Activated CD4-positive, alpha-beta memory T cell treated with anti-CD3 and anti-CD28 coated beads, Interleukin-2, amount 10 ng/mL, durations not matched to agents 7 days and 5 days (primary cell): ENCODE results near the gene IRS1. TPM values are rescaled to one million over a fixed set of nuclear protein-coding genes. Genes with fewer than 3 reads are reported as not detected.

Source experiments
- CTCF ChIA-PET: fragments of 350-600 bp; sonication (Branson Sonifier 250); formaldehyde crosslinking; loops from one replicate; lab custom pipeline; 2021; ENCODE audit warnings: antibody characterized with exemption, inconsistent platforms; lab: Charles Lee
- POLR2A ChIA-PET: fragments of 350-600 bp; sonication (Branson Sonifier 250); formaldehyde crosslinking; loops from one replicate; lab custom pipeline; 2021; ENCODE audit warnings: antibody characterized with exemption; lab: Charles Lee
- DNase-seq: peaks from one replicate; pipeline ENCODE4 v3.0.0-alpha.2; 2020
- H3K27ac Mint-ChIP-seq: one replicate; pipeline ENCODE4 v1.8.0; 2021; ENCODE audit warnings: mild to moderate bottlenecking, mixed read lengths
- H3K27me3 Mint-ChIP-seq: one replicate; pipeline ENCODE4 v1.8.0; 2021; ENCODE audit warnings: mixed read lengths
- H3K36me3 Mint-ChIP-seq: one replicate; pipeline ENCODE4 v1.8.0; 2021; ENCODE audit warnings: low read depth, mixed read lengths
- H3K4me1 Mint-ChIP-seq: one replicate; pipeline ENCODE4 v1.8.0; 2021; ENCODE audit warnings: mixed read lengths
- H3K4me3 Mint-ChIP-seq: one replicate; pipeline ENCODE4 v1.8.0; 2021; ENCODE audit warnings: mild to moderate bottlenecking, mixed read lengths
- H3K9me3 Mint-ChIP-seq: one replicate; pipeline ENCODE4 v1.8.0; 2021; ENCODE audit warnings: mixed read lengths
- total RNA-seq, 2 experiments: library from RNA; stranded (reverse); gene quantifications; one replicate each; pipeline ENCODE4 v1.2.3, GENCODE V29; 2021

Gene IRS1
- total RNA-seq, 2 experiments from 2014 or later, result 7.2 to 7.4 TPM

DNA sequence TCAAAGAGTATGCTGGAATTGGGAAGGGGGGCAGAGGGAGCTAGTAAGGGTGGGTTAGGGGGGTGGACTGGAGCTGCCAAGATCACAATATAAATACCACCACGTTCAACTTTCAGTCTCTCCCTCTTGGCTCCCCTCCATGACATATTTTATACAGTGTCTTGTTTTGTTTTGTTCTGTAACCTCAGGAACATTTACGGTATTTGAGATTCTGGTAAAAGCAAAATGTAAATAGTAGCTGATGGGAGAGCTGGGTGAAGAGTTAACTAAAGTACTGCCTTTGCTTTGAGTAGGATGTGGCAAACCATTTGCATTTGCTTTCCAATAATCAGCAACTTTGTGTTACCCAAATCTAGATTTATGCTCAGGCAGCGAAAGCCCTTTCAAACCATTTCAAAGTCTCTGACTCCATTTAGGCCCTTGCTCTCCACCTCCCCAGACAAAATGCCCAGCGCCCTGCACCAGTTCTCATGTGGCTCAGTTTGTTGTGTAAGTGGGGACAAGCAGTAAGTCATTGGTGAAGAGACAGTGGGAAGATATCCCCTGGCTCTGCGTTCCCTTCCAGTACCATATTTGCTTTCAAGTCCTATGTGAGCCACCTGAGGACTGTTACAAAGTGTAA is 17.4 kb downstream of the IRS1 start:
- no peak overlapping the region for H3K27ac Mint-ChIP-seq
- POLR2A ChIA-PET, result interaction anchor here (1.0 kb wide), 1 partner anchor 9 kb away, joined by 3 read pairs; no protein-coding TSS in a partner anchor
- H3K9me3 Mint-ChIP-seq, result peaks cover 8% of the 10 kb centered on the region
- DNase-seq, result no peak
- no peak overlapping the region for H3K4me3 Mint-ChIP-seq
- H3K27me3 Mint-ChIP-seq, result peaks cover 5% of the 10 kb centered on the region
- peaks cover 25% of the 10 kb centered on the region for H3K36me3 Mint-ChIP-seq
- H3K4me1 Mint-ChIP-seq, result peaks cover 8% of the 10 kb centered on the region
- CTCF ChIA-PET, result interaction anchor here (3.0 kb wide), 1 partner anchor 10 kb away, joined by 10 read pairs; no protein-coding TSS in a partner anchor

DNA sequence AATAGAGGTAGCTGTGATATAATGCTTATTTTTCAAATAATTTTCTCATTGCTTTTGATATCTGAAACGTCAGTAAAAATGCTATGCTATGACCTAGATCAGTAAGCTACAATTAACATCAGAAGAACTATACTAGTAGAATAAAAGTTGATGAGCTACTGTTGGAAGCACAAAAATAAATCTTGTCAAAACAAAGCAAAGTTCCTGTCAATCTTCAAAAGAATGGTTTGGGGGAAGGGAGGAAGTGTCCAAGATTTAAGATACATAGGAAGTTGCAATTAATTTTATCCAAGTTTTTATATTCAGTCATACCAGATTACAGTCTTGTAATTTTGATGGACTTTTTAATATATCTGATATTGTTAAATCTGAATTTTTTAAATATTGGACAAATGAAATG is 19.2 kb downstream of the IRS1 start:
- Mint-ChIP-seq H3K36me3 (peaks cover 23% of the 10 kb centered on the region), H3K27ac (no peak overlapping the region), H3K9me3 (peaks cover 12% of the 10 kb centered on the region), H3K4me3 (no peak overlapping the region), H3K27me3 (peaks cover 5% of the 10 kb centered on the region), H3K4me1 (peaks cover 8% of the 10 kb centered on the region)
- ChIA-PET CTCF (interaction anchor here (3.0 kb wide), 1 partner anchor 8 kb away, joined by 10 read pairs; no protein-coding TSS in a partner anchor), POLR2A (interaction anchor here (1.5 kb wide), 1 partner anchor 11 kb away, joined by 4 read pairs; no protein-coding TSS in a partner anchor)
- no peak for DNase-seq

DNA sequence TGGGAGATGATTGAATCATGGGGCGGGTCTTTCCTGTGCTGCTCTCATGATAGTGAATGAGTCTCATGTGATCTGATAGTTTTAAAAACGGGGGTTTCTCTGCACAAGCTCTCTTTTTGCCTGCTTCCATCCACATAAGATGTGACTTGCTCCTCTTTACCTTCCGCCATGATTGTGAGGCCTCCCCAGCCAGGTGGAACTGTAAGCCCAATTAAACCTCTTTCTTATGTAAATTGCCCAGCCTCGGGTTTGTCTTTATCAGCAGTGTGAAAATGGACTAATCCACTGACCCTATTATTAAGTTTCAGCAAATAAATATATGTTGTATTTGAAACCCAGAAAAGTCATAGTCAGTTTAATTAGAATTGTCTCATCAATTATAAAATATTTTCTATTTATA is 22.0 kb downstream of the IRS1 start:
- no peak overlapping the region for H3K4me3 Mint-ChIP-seq
- H3K9me3 Mint-ChIP-seq, result peaks cover 15% of the 10 kb centered on the region
- peaks cover 24% of the 10 kb centered on the region for H3K4me1 Mint-ChIP-seq
- peaks cover 31% of the 10 kb centered on the region for H3K36me3 Mint-ChIP-seq
- no peak for DNase-seq
- ChIA-PET CTCF (no interaction called here), POLR2A (no interaction called here)
- no peak overlapping the region for H3K27ac Mint-ChIP-seq
- peaks cover 5% of the 10 kb centered on the region for H3K27me3 Mint-ChIP-seq

- POLR2A ChIA-PET, result interaction anchor here (1.2 kb wide), 1 partner anchor 15 kb away, joined by 4 read pairs; no protein-coding TSS in a partner anchor
- CTCF ChIA-PET, result interaction anchor here (0.7 kb wide), 1 partner anchor 1944 kb away, joined by 3 read pairs; no protein-coding TSS in a partner anchor
- Mint-ChIP-seq H3K36me3 (peaks cover 33% of the 10 kb centered on the region), H3K4me3 (no peak overlapping the region), H3K9me3 (peaks cover 15% of the 10 kb centered on the region), H3K27ac (no peak overlapping the region), H3K4me1 (peaks cover 30% of the 10 kb centered on the region), H3K27me3 (peaks cover 5% of the 10 kb centered on the region)
- DNase-seq, result no peak
These were observed 23.5 kb downstream of the IRS1 start for GRCh38 chr2:226776104-226776503.

- no peak overlapping the region for H3K27ac Mint-ChIP-seq
- H3K27me3 Mint-ChIP-seq, result peaks cover 4% of the 10 kb centered on the region
- H3K36me3 Mint-ChIP-seq, result peaks cover 37% of the 10 kb centered on the region
- peaks cover 15% of the 10 kb centered on the region for H3K9me3 Mint-ChIP-seq
- H3K4me1 Mint-ChIP-seq, result peaks cover 33% of the 10 kb centered on the region
- H3K4me3 Mint-ChIP-seq, result no peak overlapping the region
- ChIA-PET POLR2A (no interaction called here), CTCF (no interaction called here)
- DNase-seq, result no peak
These were observed 24.5 kb downstream of the IRS1 start for GRCh38 chr2:226775032-226775509.

GRCh38 chr2:226773291-226773690 is 26.3 kb downstream of the IRS1 start:
- ChIA-PET POLR2A (interaction anchor here (0.9 to 2.7 kb wide), 8 partner anchors 9 to 120 kb away, joined by 3 to 16 read pairs (median 4); partner anchors contain the start of genes IRS1 and RHBDD1), CTCF (interaction anchor here (0.8 to 2.6 kb wide), 7 partner anchors 9 to 558 kb away, joined by 3 to 14 read pairs (median 7); partner anchors contain the start of gene IRS1)
- H3K4me3 Mint-ChIP-seq, result no peak overlapping the region
- no peak for DNase-seq
- H3K27ac Mint-ChIP-seq, result peak overlapping the region; percentile 69
- peaks cover 30% of the 10 kb centered on the region for H3K36me3 Mint-ChIP-seq
- H3K4me1 Mint-ChIP-seq, result peaks cover 30% of the 10 kb centered on the region
- H3K9me3 Mint-ChIP-seq, result peaks cover 15% of the 10 kb centered on the region
- no peaks in the 10 kb centered on the region for H3K27me3 Mint-ChIP-seq

GRCh38 chr2:226772389-226773179 is 27.0 kb downstream of the IRS1 start:
- CTCF ChIA-PET, result interaction anchor here (0.7 to 2.6 kb wide), 10 partner anchors 9 to 557 kb away, joined by 3 to 14 read pairs (median 5); partner anchors contain the start of gene IRS1
- Mint-ChIP-seq H3K9me3 (peaks cover 14% of the 10 kb centered on the region), H3K4me3 (peak overlapping the region; percentile 45), H3K4me1 (peaks cover 30% of the 10 kb centered on the region), H3K27ac (peak overlapping the region; percentile 69), H3K36me3 (peaks cover 29% of the 10 kb centered on the region), H3K27me3 (no peaks in the 10 kb centered on the region)
- no peak for DNase-seq
- POLR2A ChIA-PET, result interaction anchor here (0.8 to 2.7 kb wide), 11 partner anchors 9 to 122 kb away, joined by 3 to 16 read pairs (median 4); partner anchors contain the start of genes IRS1 and RHBDD1

GRCh38 chr2:226771067-226771466 is 28.6 kb downstream of the IRS1 start:
- POLR2A ChIA-PET, result interaction anchor here (1.0 to 1.5 kb wide), 2 partner anchors 28 to 64 kb away, joined by 3 to 4 read pairs; partner anchors contain the start of gene IRS1
- H3K27me3 Mint-ChIP-seq, result no peaks in the 10 kb centered on the region
- peaks cover 11% of the 10 kb centered on the region for H3K9me3 Mint-ChIP-seq
- no peak overlapping the region for H3K27ac Mint-ChIP-seq
- CTCF ChIA-PET, result interaction anchor here (0.8 to 1.5 kb wide), 5 partner anchors 9 to 119 kb away, joined by 3 to 4 read pairs (median 3); partner anchors contain the start of gene IRS1
- no peak overlapping the region for H3K4me3 Mint-ChIP-seq
- peaks cover 30% of the 10 kb centered on the region for H3K4me1 Mint-ChIP-seq
- no peak for DNase-seq
- peaks cover 24% of the 10 kb centered on the region for H3K36me3 Mint-ChIP-seq

DNA sequence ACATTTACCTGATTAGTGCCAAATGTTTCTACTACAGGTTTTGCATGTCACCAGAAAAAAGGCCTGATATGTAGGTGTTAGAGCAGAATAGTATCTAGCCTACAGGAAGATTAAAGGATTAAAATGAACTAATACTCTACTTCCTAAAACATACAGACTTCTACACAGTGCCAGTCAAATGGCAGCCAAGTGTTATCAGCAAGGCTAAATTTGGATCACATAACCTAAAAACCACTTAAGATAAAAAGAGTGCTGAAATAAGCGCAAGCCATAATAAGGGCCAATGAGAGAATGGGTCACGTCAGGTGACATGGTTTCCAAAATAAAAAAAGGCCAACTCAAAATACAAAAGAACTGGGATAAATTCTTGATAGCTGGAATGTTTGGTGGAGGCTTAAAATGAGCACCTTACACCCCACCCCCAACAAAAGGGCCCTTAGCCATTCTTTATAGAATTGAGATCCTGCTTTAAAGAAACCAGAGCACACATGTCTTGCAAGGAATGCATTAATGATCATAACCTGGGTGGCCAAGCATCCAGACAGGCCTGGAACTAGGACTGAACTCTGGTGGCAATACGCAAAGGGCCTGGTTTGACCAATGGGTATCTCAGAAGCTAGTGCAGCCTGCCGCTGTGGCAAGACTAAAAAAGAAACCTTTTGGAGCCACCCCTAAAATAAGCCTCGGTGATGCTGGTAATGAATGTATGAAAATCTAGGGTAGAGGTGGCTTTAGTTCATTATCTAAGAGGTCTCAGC is 32.4 kb downstream of the IRS1 start:
- DNase-seq, result no peak
- Mint-ChIP-seq H3K9me3 (peaks cover 9% of the 10 kb centered on the region), H3K4me3 (no peak overlapping the region), H3K27ac (no peak overlapping the region), H3K27me3 (no peaks in the 10 kb centered on the region), H3K36me3 (peaks cover 14% of the 10 kb centered on the region), H3K4me1 (peaks cover 10% of the 10 kb centered on the region)
- ChIA-PET POLR2A (no interaction called here), CTCF (no interaction called here)

DNA sequence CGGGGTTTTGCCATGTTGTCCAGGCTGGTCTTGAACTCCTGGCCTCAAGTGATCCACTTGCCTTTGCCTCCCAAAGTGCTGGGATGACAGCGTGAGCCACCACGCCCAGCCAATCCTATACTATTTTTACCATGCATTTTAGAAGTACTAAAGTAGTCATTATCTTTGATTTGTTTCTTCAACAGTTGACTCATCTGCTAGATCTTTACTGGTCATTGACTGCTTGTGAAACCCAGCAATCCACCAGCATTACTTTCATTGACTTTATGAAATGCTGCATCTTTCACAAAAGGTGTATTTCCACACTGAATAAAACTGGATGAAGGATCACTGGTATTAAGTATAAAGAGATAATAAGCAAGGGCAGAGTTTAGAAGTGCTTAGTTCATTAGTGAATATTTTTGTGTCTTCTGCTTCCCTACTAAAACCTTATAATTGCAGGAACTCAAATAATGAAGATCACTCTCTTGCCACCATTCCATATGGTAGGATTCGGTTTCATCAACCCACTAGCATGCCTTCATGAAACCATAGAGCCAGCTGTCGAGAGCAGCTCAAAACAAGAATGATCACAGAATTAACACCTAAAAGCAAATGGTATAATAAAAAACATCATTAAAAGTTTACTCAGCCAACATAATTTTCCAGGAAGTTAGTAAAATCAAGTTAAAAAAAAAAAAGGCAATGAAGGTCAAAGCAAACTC is 33.1 kb downstream of the IRS1 start:
- peaks cover 1% of the 10 kb centered on the region for H3K27me3 Mint-ChIP-seq
- peaks cover 9% of the 10 kb centered on the region for H3K9me3 Mint-ChIP-seq
- POLR2A ChIA-PET, result no interaction called here
- H3K27ac Mint-ChIP-seq, result no peak overlapping the region
- CTCF ChIA-PET, result interaction anchor here (1.9 kb wide), 1 partner anchor 36 kb away, joined by 7 read pairs; no protein-coding TSS in a partner anchor
- DNase-seq, result no peak
- H3K4me1 Mint-ChIP-seq, result peaks cover 5% of the 10 kb centered on the region
- peaks cover 14% of the 10 kb centered on the region for H3K36me3 Mint-ChIP-seq
- H3K4me3 Mint-ChIP-seq, result no peak overlapping the region

DNA sequence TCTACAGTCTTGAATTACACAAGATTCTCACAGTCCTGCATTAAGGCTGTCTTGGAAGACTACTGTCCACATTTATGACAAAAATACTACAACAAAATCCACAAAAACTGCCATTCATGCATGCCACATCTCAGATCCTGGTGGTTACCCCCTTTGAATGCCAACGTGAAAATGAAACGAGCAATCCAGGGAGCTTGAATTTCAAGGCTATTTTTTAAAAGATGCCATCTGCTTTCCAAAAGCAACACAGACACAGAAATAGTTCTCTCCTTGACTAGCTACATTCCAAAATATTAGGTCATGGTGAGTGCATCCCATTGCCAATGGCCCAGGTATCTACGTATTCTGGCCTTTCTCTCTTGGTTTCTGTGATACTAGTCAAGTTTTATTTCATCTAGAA is 36.3 kb downstream of the IRS1 start:
- no peak for DNase-seq
- Mint-ChIP-seq H3K4me3 (no peak overlapping the region), H3K9me3 (peaks cover 9% of the 10 kb centered on the region), H3K36me3 (peaks cover 8% of the 10 kb centered on the region), H3K4me1 (no peaks in the 10 kb centered on the region), H3K27ac (no peak overlapping the region), H3K27me3 (peaks cover 6% of the 10 kb centered on the region)
- CTCF ChIA-PET, result no interaction called here
- POLR2A ChIA-PET, result interaction anchor here (1.4 kb wide), 1 partner anchor 9 kb away, joined by 3 read pairs; no protein-coding TSS in a partner anchor
